GM12878 (cell line): ENCODE results near the gene MICB. TPM values are rescaled to one million over a fixed set of nuclear protein-coding genes. Genes with fewer than 3 reads are reported as not detected.
A peak's percentile ranks its signal among the peaks of the same experiment; 100 is the strongest.

ENCODE experiments used
- CREB1 ChIP-seq: IDR thresholded peaks from 2 replicates; pipeline ENCODE4 v1.6.1; 2012; ENCODE audit warnings: low read depth, mild to moderate bottlenecking, inconsistent platforms
- CREM ChIP-seq: IDR thresholded peaks from 2 replicates; pipeline ENCODE4 v1.6.1; 2014; ENCODE audit warnings: antibody characterized with exemption, low read depth
- EGR1 ChIP-seq, 2 experiments: IDR thresholded peaks; 1 replicate in 1 of 2; 2 replicates in 1 of 2; pipeline ENCODE4 v1.6.1; 2011 to 2012; ENCODE audit warnings: low read depth in 2 of 2, low read length in 2 of 2, borderline replicate concordance in 1 of 2, mild to moderate bottlenecking in 1 of 2, moderate library complexity in 1 of 2
- ETV6 ChIP-seq, 2 experiments: fragments of 450-650 bp in 1 of 2; IDR thresholded peaks in 1 of 2; conservative IDR thresholded peaks in 1 of 2; 2 replicates each; pipeline ENCODE4 v1.6.1; 2014; ENCODE audit warnings: antibody characterized with exemption in 1 of 2, borderline replicate concordance in 1 of 2, low read depth in 1 of 2, mild to moderate bottlenecking in 1 of 2, moderate library complexity in 1 of 2
- GATAD2B ChIP-seq: fragments of 450-650 bp; conservative IDR thresholded peaks from 2 replicates; pipeline ENCODE4 v1.6.1; 2017; ENCODE audit warnings: low read depth, mild to moderate bottlenecking, moderate library complexity
- HDGF ChIP-seq: fragments of 450-650 bp; IDR thresholded peaks from 2 replicates; pipeline ENCODE4 v1.6.1; 2016; ENCODE audit warnings: antibody characterized with exemption
- JUND ChIP-seq: IDR thresholded peaks from 2 replicates; pipeline ENCODE4 v1.6.1; 2012; ENCODE audit warnings: low read depth, mild to moderate bottlenecking, low read length, improper control_type of control experiment, moderate library complexity
- KLF5 ChIP-seq: fragments of 450-650 bp; IDR thresholded peaks from 2 replicates; pipeline ENCODE4 v1.6.1; 2014; ENCODE audit warnings: mild to moderate bottlenecking; ENCODE audit not compliant: partially characterized antibody
- NFIC ChIP-seq: IDR thresholded peaks from 2 replicates; pipeline ENCODE4 v1.6.1; 2012; ENCODE audit warnings: low read depth, mild to moderate bottlenecking, inconsistent platforms, low read length, moderate library complexity
- NKRF ChIP-seq: fragments of 450-650 bp; conservative IDR thresholded peaks from 2 replicates; pipeline ENCODE4 v1.6.1; 2017; ENCODE audit warnings: mild to moderate bottlenecking, moderate library complexity
- POLR2AphosphoS2 ChIP-seq: IDR thresholded peaks from 2 replicates; pipeline ENCODE4 v1.6.1; 2011; ENCODE audit warnings: low read depth, mild to moderate bottlenecking, low read length, improper control_type of control experiment, moderate library complexity
- POLR2AphosphoS5 ChIP-seq: IDR thresholded peaks from 2 replicates; pipeline ENCODE4 v1.6.1; 2011; ENCODE audit warnings: mild to moderate bottlenecking, low read length, inconsistent platforms
- PRDM15 ChIP-seq: fragments of 450-650 bp; formaldehyde crosslinking; IDR thresholded peaks from 2 replicates; pipeline ENCODE4 v1.4.0; 2020; ENCODE audit warnings: mild to moderate bottlenecking, moderate library complexity
- RBBP5 ChIP-seq: fragments of 200-600 bp; sonication (generic); conservative IDR thresholded peaks from 2 replicates; pipeline ENCODE4 v1.6.1; 2016
- RELA ChIP-seq: fragments of 450-650 bp; IDR thresholded peaks from 2 replicates; pipeline ENCODE4 v1.8.0; 2014; ENCODE audit warnings: borderline replicate concordance; ENCODE audit not compliant: partially characterized antibody
- SMC3 ChIP-seq: IDR thresholded peaks from 2 replicates; pipeline ENCODE4 v1.6.1; 2011; ENCODE audit warnings: low read length, improper control_type of control experiment, borderline replicate concordance
- TAF1 ChIP-seq: IDR thresholded peaks from 2 replicates; pipeline ENCODE4 v1.6.1; 2011; ENCODE audit warnings: mild to moderate bottlenecking, low read depth, low read length, borderline replicate concordance
- TARDBP ChIP-seq: IDR thresholded peaks from 2 replicates; pipeline ENCODE4 v1.6.1; 2016; ENCODE audit warnings: borderline replicate concordance
- YY1 ChIP-seq: IDR thresholded peaks from 2 replicates; pipeline ENCODE4 v1.6.1; 2011; ENCODE audit warnings: low read depth, mild to moderate bottlenecking, low read length
- ZBTB11 ChIP-seq: fragments of 450-650 bp; formaldehyde crosslinking; IDR thresholded peaks from 2 replicates; pipeline ENCODE4 v1.5.0; 2022; ENCODE audit warnings: mild to moderate bottlenecking, missing genetic modification characterization
- polyA plus RNA-seq, 11 experiments: library from polyadenylated mRNA; depleted of rRNA in 4 of 11; unstranded in 6 of 11; stranded (reverse) in 5 of 11; fragments of >200 nt; fragmentation: Nextera tagmentation in 4 of 11; fragmentation: Illumina TruSeq in 1 of 11; extraction: Ambion mirVana in 4 of 11; extraction: Trizol in 1 of 11; gene quantifications; 1 replicate in 1 of 11; 2 replicates in 10 of 11; pipeline versions ENCODE4 v1.2.1 to v1.2.3, GENCODE V29; 2011 to 2016; ENCODE audit warnings: inconsistent platforms in 2 of 11, missing spikeins in 2 of 11, low read depth in 1 of 11
- total RNA-seq, 4 experiments: library from RNA; depleted of rRNA in 3 of 4; stranded (reverse); fragments of >200 nt in 3 of 4; fragmentation: Illumina TruSeq in 1 of 4; extraction: Trizol in 1 of 4; gene quantifications; 2 replicates each; pipeline versions ENCODE4 v1.2.1 to v1.2.3, GENCODE V29; 2013 to 2021

MICB gene
- total and polyA plus RNA-seq, 10 of the 15 experiments (the other 5 are each of a cell fraction or from before 2014, with no cell fraction given): 9.0 to 37.1 (median 17.8) TPM

- TF ChIP-seq PRDM15 (no peak), RELA (no peak), POLR2AphosphoS5 (peak; percentile 40; the same call in 1 of the 2 replicates), RBBP5 (no peak), NKRF (peak; percentile 49; the same call in 1 of the 2 replicates), KLF5 (peak; percentile 43), ZBTB11 (CRISPR knock-in tag) (peak; percentile 87), CREB1 (peak; percentile 96), TAF1 (0 out of 2 replicates have a peak, but pooled peaks have one; percentile 63), TARDBP (peak; percentile 88), SMC3 (0 out of 2 replicates have a peak, but pooled peaks have one; percentile 29), POLR2AphosphoS2 (0 out of 2 replicates have a peak, but pooled peaks have one; percentile 30), GATAD2B (no peak), HDGF (0 out of 2 replicates have a peak, but pooled peaks have one; percentile 43), ETV6 (conservative IDR thresholded peaks at IDR 0.05 in 1 of 2, IDR thresholded peaks at IDR 0.05 in 1 of 2; ENCODE audit: borderline replicate concordance in 1 of 2, low read depth in 1 of 2) (no peak), EGR1 (IDR thresholded peaks at IDR 0.05; ENCODE audit: borderline replicate concordance in 1 of 2, low read depth in 2 of 2, low read length in 2 of 2) (0 out of 3 replicates have a peak, but pooled peaks of 1 of the 2 experiments have one; percentile 25), JUND (no peak), NFIC (peak; percentile 13; the same call in 1 of the 2 replicates), YY1 (peak; percentile 91), CREM (peak; percentile 93)
Observed at GRCh38 chr6:31546958-31547726, 49.2 kb downstream of the MICB start, which contains the start of gene NFKBIL1 (continued).
